Lung (tissue), 12 donors: Measurements from ENCODE around the gene SLC6A13. TPM values are rescaled to one million over a fixed set of nuclear protein-coding genes. Genes with fewer than 3 reads are reported as not detected.

Experiments
- ATAC-seq: fragments of 200-7000 bp; cut with Tn5 transposase; one replicate; pipeline ENCODE4 v1.9.1; 2020; ENCODE audit warnings: moderate number of reproducible peaks; ENCODE audit not compliant: insufficient read depth, low FRiP score
- DNase-seq, 3 donors: peaks; one replicate each; pipeline ENCODE4 v3.0.0-alpha.2; 2013 to 2017
- H3K27ac ChIP-seq, 2 donors: one replicate each; pipeline ENCODE4 v1.5.1; 2013; ENCODE audit warnings: mild to moderate bottlenecking in 2 of 2, moderate library complexity in 2 of 2, control low read depth in 1 of 2, inconsistent platforms in 1 of 2, low read depth in 1 of 2, low read length in 1 of 2
- H3K27me3 ChIP-seq, 3 donors: one replicate each; pipeline ENCODE4 v1.5.1; 2013; ENCODE audit warnings: low read length in 2 of 3; ENCODE audit not compliant: control insufficient read depth in 3 of 3, insufficient read depth in 3 of 3
- H3K36me3 ChIP-seq, 4 donors: one replicate each; pipeline ENCODE4 v1.5.1; 2013; ENCODE audit warnings: low read length in 4 of 4, mild to moderate bottlenecking in 1 of 4, moderate library complexity in 1 of 4; ENCODE audit not compliant: control insufficient read depth in 4 of 4, insufficient read depth in 4 of 4
- H3K4me1 ChIP-seq, 5 donors: one replicate each; pipeline ENCODE4 v1.5.1; 2013; ENCODE audit warnings: low read length in 5 of 5, mild to moderate bottlenecking in 2 of 5, moderate library complexity in 1 of 5; ENCODE audit not compliant: control insufficient read depth in 5 of 5, insufficient read depth in 5 of 5
- H3K4me3 ChIP-seq: one replicate; pipeline ENCODE4 v1.5.1; 2013; ENCODE audit warnings: mild to moderate bottlenecking, control low read depth, moderate library complexity
- H3K9ac ChIP-seq, 2 donors: one replicate each; pipeline ENCODE4 v1.5.1; 2013; ENCODE audit warnings: low read length in 2 of 2, control low read depth in 1 of 2; ENCODE audit not compliant: insufficient read depth in 1 of 2
- H3K9me3 ChIP-seq, 4 donors: one replicate each; pipeline ENCODE4 v1.5.1; 2013; ENCODE audit warnings: low read length in 3 of 4, mild to moderate bottlenecking in 1 of 4, moderate library complexity in 1 of 4; ENCODE audit not compliant: control insufficient read depth in 4 of 4, insufficient read depth in 3 of 4
- WGBS, 2 donors: extraction: QIAGEN DNeasy Blood & Tissue Kit; methylation state at CpG; one replicate each; pipeline ENCODE4 v1.1.7; 2013; 5-methylcytosine and 5-hydroxymethylcytosine counted together
- polyA plus RNA-seq, 2 donors: library from polyadenylated mRNA; stranded (reverse); fragments of 200-250 nt; gene quantifications; one replicate each; pipeline ENCODE4 v1.2.1, GENCODE V29; 2013
- total RNA-seq, 2 donors: library from RNA; depleted of rRNA in 1 of 2; stranded (reverse); fragments of >200 nt in 1 of 2; gene quantifications; one replicate each; pipeline ENCODE4 v1.2.1, GENCODE V29; 2014 to 2021
- TF ChIP-seq, protein P1 (sequence below): IDR thresholded peaks from 2 replicates; pipeline ENCODE4 v1.5.1; 2012; ENCODE audit warnings: mild to moderate bottlenecking; ENCODE audit errors: control extremely low read depth, extremely low read depth
- donor health status: control.
- donor health status: control.
- donor health status: Bipolar disorder and iron deficiency.
- donor health status: healthy.
- donor health status: DM: yes; HTN: yes; CAD: no.

Gene SLC6A13
- total and polyA plus RNA-seq, 4 donors: 0.46 to 2.4 (median 1.0) TPM

DNA sequence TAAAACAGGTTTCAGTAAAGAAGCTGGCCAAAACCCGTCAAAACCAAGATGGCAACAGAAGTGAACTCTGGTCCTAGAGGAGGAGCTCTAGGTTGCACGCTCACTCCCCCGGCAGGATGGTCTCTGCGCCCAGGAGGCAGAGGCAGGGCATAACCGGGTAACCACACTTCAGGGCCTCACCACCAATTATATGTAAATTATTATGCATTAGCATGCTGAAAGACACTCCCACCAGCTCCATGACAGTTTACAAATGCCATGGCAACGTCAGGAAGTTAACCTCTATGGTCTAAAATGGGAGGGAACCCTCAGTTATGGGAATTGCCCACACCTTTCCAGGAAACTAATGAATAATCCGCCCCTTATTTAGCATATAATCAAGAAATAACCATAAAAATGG is 28.6 kb downstream of the SLC6A13 start:
- H3K4me3 ChIP-seq: no peak overlapping the region
- no peak overlapping the region for H3K9ac ChIP-seq
- ATAC-seq (no peak), DNase-seq (no peak)
- H3K27me3 ChIP-seq: no peaks in the 10 kb centered on the region
- peaks cover 0 to 11% (median 4%) of the 10 kb centered on the region in 4 donors for H3K9me3 ChIP-seq
- 83 to 85% methylated on average over 7 of the region's 7 CpGs for WGBS, 2 donors
- peaks cover 0 to 10% (median 0%) of the 10 kb centered on the region in 5 donors for H3K4me1 ChIP-seq
- TF ChIP-seq, protein P1, sequence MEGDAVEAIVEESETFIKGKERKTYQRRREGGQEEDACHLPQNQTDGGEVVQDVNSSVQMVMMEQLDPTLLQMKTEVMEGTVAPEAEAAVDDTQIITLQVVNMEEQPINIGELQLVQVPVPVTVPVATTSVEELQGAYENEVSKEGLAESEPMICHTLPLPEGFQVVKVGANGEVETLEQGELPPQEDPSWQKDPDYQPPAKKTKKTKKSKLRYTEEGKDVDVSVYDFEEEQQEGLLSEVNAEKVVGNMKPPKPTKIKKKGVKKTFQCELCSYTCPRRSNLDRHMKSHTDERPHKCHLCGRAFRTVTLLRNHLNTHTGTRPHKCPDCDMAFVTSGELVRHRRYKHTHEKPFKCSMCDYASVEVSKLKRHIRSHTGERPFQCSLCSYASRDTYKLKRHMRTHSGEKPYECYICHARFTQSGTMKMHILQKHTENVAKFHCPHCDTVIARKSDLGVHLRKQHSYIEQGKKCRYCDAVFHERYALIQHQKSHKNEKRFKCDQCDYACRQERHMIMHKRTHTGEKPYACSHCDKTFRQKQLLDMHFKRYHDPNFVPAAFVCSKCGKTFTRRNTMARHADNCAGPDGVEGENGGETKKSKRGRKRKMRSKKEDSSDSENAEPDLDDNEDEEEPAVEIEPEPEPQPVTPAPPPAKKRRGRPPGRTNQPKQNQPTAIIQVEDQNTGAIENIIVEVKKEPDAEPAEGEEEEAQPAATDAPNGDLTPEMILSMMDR: no peak
- H3K36me3 ChIP-seq: no peaks in the 10 kb centered on the region
- no peak overlapping the region for H3K27ac ChIP-seq

GRCh38 chr12:233615-233968 is 29.0 kb downstream of the SLC6A13 start:
- H3K27me3 ChIP-seq: no peaks in the 10 kb centered on the region
- H3K36me3 ChIP-seq: no peaks in the 10 kb centered on the region
- H3K9ac ChIP-seq: no peak overlapping the region
- peaks cover 0 to 10% (median 0%) of the 10 kb centered on the region in 5 donors for H3K4me1 ChIP-seq
- 70 to 88% methylated on average over 3 of the region's 3 CpGs for WGBS, 2 donors
- ATAC-seq: no peak
- TF ChIP-seq, protein P1: no peak
- H3K9me3 ChIP-seq: peaks cover 0 to 11% (median 4%) of the 10 kb centered on the region in 4 donors
- H3K27ac ChIP-seq: no peak overlapping the region
- H3K4me3 ChIP-seq: no peak overlapping the region
- DNase-seq: no peak

GRCh38 chr12:232731-233614 is 29.7 kb downstream of the SLC6A13 start:
- ATAC-seq (no peak), DNase-seq (peak in 2 of 3 donors; percentile 27 to 38)
- H3K36me3 ChIP-seq: no peaks in the 10 kb centered on the region
- no peak overlapping the region for H3K27ac ChIP-seq
- H3K9me3 ChIP-seq: peaks cover 0 to 11% (median 4%) of the 10 kb centered on the region in 4 donors
- H3K4me3 ChIP-seq: no peak overlapping the region
- H3K9ac ChIP-seq: no peak overlapping the region
- TF ChIP-seq, protein P1: no peak
- WGBS, 2 donors: 51 to 61% methylated on average over 19 of the region's 19 CpGs
- H3K27me3 ChIP-seq: no peaks in the 10 kb centered on the region
- H3K4me1 ChIP-seq: peaks cover 0 to 10% (median 0%) of the 10 kb centered on the region in 5 donors
